Neural cell (in vitro differentiated cells): ENCODE results near the gene PRDM15.

Source experiments
- CTCF ChIP-seq: fragments of 450-650 bp; IDR thresholded peaks from 2 replicates; pipeline ENCODE4 v1.5.1; 2014; ENCODE audit warnings: antibody characterized with exemption, mild to moderate bottlenecking, moderate library complexity; ENCODE audit not compliant: poor library complexity, severe bottlenecking
- EP300 ChIP-seq: fragments of 450-650 bp; conservative IDR thresholded peaks from 2 replicates; pipeline ENCODE4 v1.6.1; 2014; ENCODE audit warnings: antibody characterized with exemption, mild to moderate bottlenecking, moderate library complexity; ENCODE audit not compliant: poor library complexity, severe bottlenecking
- EZH2 ChIP-seq: fragments of 200-600, 300-800 bp; shearing (Covaris generic), sonication (generic); IDR thresholded peaks from 2 replicates; pipeline ENCODE4 v1.6.1; 2014; ENCODE audit warnings: antibody characterized with exemption, low read length, borderline replicate concordance, mild to moderate bottlenecking; ENCODE audit not compliant: insufficient read depth, poor library complexity, severe bottlenecking
- POLR2AphosphoS5 ChIP-seq: IDR thresholded peaks from 2 replicates; pipeline ENCODE4 v1.6.1; 2012
- RAD21 ChIP-seq: fragments of 450-650 bp; conservative IDR thresholded peaks from 2 replicates; pipeline ENCODE4 v1.6.1; 2014; ENCODE audit warnings: antibody characterized with exemption, mild to moderate bottlenecking, moderate library complexity
- REST ChIP-seq: IDR thresholded peaks from 2 replicates; pipeline ENCODE4 v1.6.1; 2012; ENCODE audit warnings: borderline replicate concordance
- SMC3 ChIP-seq: fragments of 450-650 bp; conservative IDR thresholded peaks from 2 replicates; pipeline ENCODE4 v1.6.1; 2014; ENCODE audit warnings: antibody characterized with exemption, mild to moderate bottlenecking, moderate library complexity; ENCODE audit not compliant: poor library complexity
- TAF1 ChIP-seq: IDR thresholded peaks from 2 replicates; pipeline ENCODE4 v1.6.1; 2012; ENCODE audit warnings: low read depth

GRCh38 chr21:41810597-41810932, 68.6 kb downstream of the PRDM15 start:
- TF ChIP-seq CTCF (no peak), REST (no peak), EP300 (no peak), POLR2AphosphoS5 (no peak), SMC3 (no peak), EZH2 (no peak), RAD21 (no peak), TAF1 (no peak)
